H1 (cell line): ENCODE measurements around the gene APOO. TPM values are rescaled to one million over a fixed set of nuclear protein-coding genes. Genes with fewer than 3 reads are reported as not detected.

ENCODE experiments used
- CTCF ChIA-PET: fragments of 300-600 bp; sonication (Branson Sonifier 250); formaldehyde crosslinking; loops from one replicate; lab custom pipeline; 2021; ENCODE audit not compliant: partially characterized antibody; lab: Charles Lee
- POLR2A ChIA-PET: fragments of 300-600 bp; sonication (Branson Sonifier 250); formaldehyde crosslinking; loops from one replicate; lab custom pipeline; 2021; ENCODE audit warnings: inconsistent platforms; ENCODE audit not compliant: partially characterized antibody; lab: Charles Lee
- DNase-seq, 2 experiments: peaks; one replicate each; pipeline versions ENCODE4 v3.0.0 to v3.0.0-alpha.2; 2010 to 2022; ENCODE audit warnings: low spot score in 2 of 2, low read depth in 1 of 2, mixed read lengths in 1 of 2
- FAIRE-seq: peaks from 2 replicates; lab custom pipeline; 2011; peaks lifted over from hg19 to GRCh38; lab: Jason Lieb, UNC
- H2AFZ ChIP-seq: 2 replicates; pipeline ENCODE4 v1.8.1; 2012; ENCODE audit warnings: low read length, inconsistent platforms
- H2AK5ac ChIP-seq: 2 replicates; pipeline ENCODE4 v1.6.1; 2013; ENCODE audit warnings: low read depth, low read length
- H2BK120ac ChIP-seq: replicated peaks from 2 replicates; pipeline ENCODE3; 2013; ENCODE audit warnings: low read depth, low read length, inconsistent platforms
- H2BK12ac ChIP-seq: 2 replicates; pipeline ENCODE4 v1.6.1; 2013; ENCODE audit warnings: low read depth, low read length
- H2BK15ac ChIP-seq: 2 replicates; pipeline ENCODE4 v1.6.1; 2013; ENCODE audit warnings: low read length
- H2BK20ac ChIP-seq: 2 replicates; pipeline ENCODE4 v1.6.1; 2013; ENCODE audit warnings: low read length
- H2BK5ac ChIP-seq: 2 replicates; pipeline ENCODE4 v1.6.1; 2013; ENCODE audit warnings: low read depth, low read length
- H3K14ac ChIP-seq: 2 replicates; pipeline ENCODE4 v1.6.1; 2013; ENCODE audit warnings: inconsistent platforms; ENCODE audit not compliant: insufficient read length
- H3K18ac ChIP-seq: 2 replicates; pipeline ENCODE4 v1.6.1; 2013; ENCODE audit warnings: low read length; ENCODE audit errors: extremely low read depth
- H3K23ac ChIP-seq: 2 replicates; pipeline ENCODE4 v1.6.1; 2013; ENCODE audit warnings: inconsistent platforms; ENCODE audit not compliant: insufficient read length
- H3K23me2 ChIP-seq: 2 replicates; pipeline ENCODE4 v1.6.1; 2013; ENCODE audit warnings: low read depth, low read length
- H3K27ac ChIP-seq: 2 replicates; pipeline ENCODE4 v1.6.1; 2011; ENCODE audit warnings: low read depth, low read length, inconsistent platforms
- H3K27me3 ChIP-seq, 4 experiments: replicated peaks in 1 of 4; 1 replicate in 1 of 4; 2 replicates in 3 of 4; pipeline versions ENCODE4 v1.6.1 to v1.8.1; 2011 to 2013; ENCODE audit warnings: low read length in 3 of 4, mild to moderate bottlenecking in 3 of 4, inconsistent platforms in 2 of 4, mixed read lengths in 2 of 4, moderate library complexity in 1 of 4; ENCODE audit not compliant: control insufficient read depth in 3 of 4, insufficient read depth in 3 of 4; ENCODE audit errors: extremely low read depth in 1 of 4
- H3K36me3 ChIP-seq, 4 experiments: 2 replicates each; pipeline versions ENCODE4 v1.6.1 to v1.8.1; 2011 to 2013; ENCODE audit warnings: mild to moderate bottlenecking in 4 of 4, low read length in 3 of 4, moderate library complexity in 2 of 4, control low read depth in 1 of 4, inconsistent platforms in 1 of 4; ENCODE audit not compliant: insufficient read depth in 4 of 4, control insufficient read depth in 2 of 4
- H3K4ac ChIP-seq: replicated peaks from 2 replicates; pipeline ENCODE3; 2013; ENCODE audit warnings: low read length, low read depth, mixed read lengths, inconsistent platforms; ENCODE audit not compliant: insufficient read length
- H3K4me1 ChIP-seq, 4 experiments: replicated peaks in 1 of 4; 1 replicate in 1 of 4; 2 replicates in 3 of 4; pipeline versions ENCODE4 v1.6.1 to v1.8.1; 2011 to 2013; ENCODE audit warnings: low read length in 3 of 4, inconsistent platforms in 2 of 4, mixed read lengths in 1 of 4; ENCODE audit not compliant: insufficient read depth in 4 of 4, control insufficient read depth in 3 of 4
- H3K4me2 ChIP-seq, 2 experiments: 2 replicates each; pipeline versions ENCODE4 v1.6.1 to v1.8.1; 2011 to 2013; ENCODE audit warnings: low read depth in 2 of 2, low read length in 2 of 2, control low read depth in 1 of 2, inconsistent platforms in 1 of 2, mild to moderate bottlenecking in 1 of 2; ENCODE audit not compliant: insufficient read depth in 1 of 2
- H3K4me3 ChIP-seq, 4 experiments: fragments of 200-600, 300-600 bp in 1 of 4; sonication (generic), shearing (Covaris generic), sonication (Bioruptor Twin) in 1 of 4; 2 replicates each; pipeline versions ENCODE4 v1.5.1 to v1.8.1; 2011 to 2016; ENCODE audit warnings: low read length in 4 of 4, low read depth in 3 of 4, control low read depth in 2 of 4, inconsistent platforms in 2 of 4, mild to moderate bottlenecking in 2 of 4, mixed read lengths in 1 of 4, moderate library complexity in 1 of 4; ENCODE audit not compliant: insufficient read depth in 2 of 4; ENCODE audit errors: extremely low read depth in 1 of 4
- H3K56ac ChIP-seq: replicated peaks from 2 replicates; pipeline ENCODE3; 2013; ENCODE audit warnings: low read depth, mild to moderate bottlenecking, mixed read lengths, low read length, inconsistent platforms; ENCODE audit not compliant: insufficient read length
- H3K79me1 ChIP-seq: 2 replicates; pipeline ENCODE4 v1.6.1; 2013; ENCODE audit warnings: low read depth, low read length, control low read depth
- H3K79me2 ChIP-seq, 2 experiments: 2 replicates each; pipeline versions ENCODE4 v1.6.1 to v1.8.1; 2012 to 2013; ENCODE audit warnings: low read length in 2 of 2, mild to moderate bottlenecking in 2 of 2, inconsistent platforms in 1 of 2; ENCODE audit not compliant: insufficient read depth in 2 of 2, control insufficient read depth in 1 of 2
- H3K9ac ChIP-seq, 4 experiments: replicated peaks in 1 of 4; 1 replicate in 1 of 4; 2 replicates in 3 of 4; pipeline versions ENCODE4 v1.6.1 to v1.8.1; 2011 to 2013; ENCODE audit warnings: low read depth in 3 of 4, low read length in 3 of 4, control low read depth in 2 of 4, mild to moderate bottlenecking in 2 of 4, moderate library complexity in 2 of 4, inconsistent platforms in 1 of 4; ENCODE audit errors: extremely low read depth in 1 of 4
- H3K9me3 ChIP-seq, 2 experiments: 2 replicates each; pipeline versions ENCODE4 v1.6.1 to v1.8.1; 2012 to 2013; ENCODE audit warnings: mild to moderate bottlenecking in 2 of 2, moderate library complexity in 2 of 2, control low read depth in 1 of 2, inconsistent platforms in 1 of 2, low read depth in 1 of 2, low read length in 1 of 2, mixed read lengths in 1 of 2; ENCODE audit not compliant: insufficient read depth in 2 of 2
- H4K20me1 ChIP-seq, 2 experiments: replicated peaks in 1 of 2; 2 replicates each; pipeline versions ENCODE3 to v1.8.1; 2011 to 2013; ENCODE audit warnings: inconsistent platforms in 2 of 2, low read length in 2 of 2, mild to moderate bottlenecking in 1 of 2; ENCODE audit not compliant: insufficient read depth in 2 of 2, control insufficient read depth in 1 of 2
- H4K5ac ChIP-seq: 2 replicates; pipeline ENCODE4 v1.6.1; 2013; ENCODE audit warnings: low read length, low read depth, mixed read lengths, inconsistent platforms; ENCODE audit not compliant: insufficient read length
- H4K8ac ChIP-seq: 2 replicates; pipeline ENCODE4 v1.8.0; 2013; ENCODE audit warnings: mild to moderate bottlenecking, moderate library complexity, low read length, inconsistent platforms; ENCODE audit not compliant: insufficient read depth; ENCODE audit errors: extremely low read depth
- H4K91ac ChIP-seq: replicated peaks from 2 replicates; pipeline ENCODE3; 2013; ENCODE audit warnings: low read length, mixed read lengths, inconsistent platforms; ENCODE audit not compliant: insufficient read length
- ASH2L ChIP-seq: fragments of 200-600, 300-600 bp; sonication (generic); IDR thresholded peaks from one replicate; pipeline ENCODE4 v1.7.1; 2017; ENCODE audit warnings: low read length
- BRCA1 ChIP-seq: IDR thresholded peaks from 2 replicates; pipeline ENCODE4 v1.6.1; 2012; ENCODE audit warnings: low read depth, low read length, improper control_type of control experiment
- EGR1 ChIP-seq: IDR thresholded peaks from 2 replicates; pipeline ENCODE4 v1.6.1; 2011; ENCODE audit warnings: low read depth, low read length, borderline replicate concordance
- GABPA ChIP-seq: IDR thresholded peaks from 2 replicates; pipeline ENCODE4 v1.6.1; 2011; ENCODE audit warnings: mild to moderate bottlenecking, low read length, moderate library complexity, borderline replicate concordance; ENCODE audit not compliant: insufficient read depth
- NANOG ChIP-seq: IDR thresholded peaks from 2 replicates; pipeline ENCODE4 v1.6.1; 2011; ENCODE audit warnings: low read length, low read depth, mild to moderate bottlenecking, inconsistent platforms; ENCODE audit not compliant: insufficient read depth, poor library complexity, severe bottlenecking
- SP4 ChIP-seq: IDR thresholded peaks from 2 replicates; pipeline ENCODE4 v1.6.1; 2012; ENCODE audit warnings: low read length, inconsistent platforms
- TCF12 ChIP-seq: IDR thresholded peaks from 2 replicates; pipeline ENCODE4 v1.6.1; 2011; ENCODE audit warnings: low read depth, mild to moderate bottlenecking, low read length
- YY1 ChIP-seq: IDR thresholded peaks from 2 replicates; pipeline ENCODE4 v1.6.1; 2011; ENCODE audit warnings: low read depth, mild to moderate bottlenecking, low read length
- ZNF274 ChIP-seq: IDR thresholded peaks from 2 replicates; pipeline ENCODE4 v1.7.0; 2012; ENCODE audit warnings: low read length, borderline replicate concordance; ENCODE audit errors: extremely low read depth
- WGBS, 2 experiments: shearing (Covaris generic) in 1 of 2; methylation state at CpG; one replicate each; pipeline versions ENCODE4 v1.1.6 to v1.1.7; 2013 to 2015; ENCODE audit warnings: low lambda C conversion rate in 2 of 2, mixed read lengths in 2 of 2, inconsistent platforms in 1 of 2, low coverage in 1 of 2, missing lambda C conversion rate in 1 of 2; ENCODE audit not compliant: insufficient replicate concordance in 2 of 2, insufficient coverage in 1 of 2, insufficient read length in 1 of 2; ENCODE audit errors: extremely low coverage in 1 of 2, missing lambda C conversion rate in 1 of 2; 5-methylcytosine and 5-hydroxymethylcytosine counted together
- polyA plus RNA-seq, 7 experiments: library from polyadenylated mRNA; depleted of rRNA in 3 of 7; stranded (reverse) in 5 of 7; unstranded in 2 of 7; fragments of >200 nt in 5 of 7; fragments of 200-250 nt in 2 of 7; gene quantifications; 1 replicate in 5 of 7; 2 replicates in 1 of 7; 4 replicates in 1 of 7; pipeline versions ENCODE4 v1.2.1 to v1.2.3, GENCODE V29; 2011 to 2013; ENCODE audit warnings: missing spikeins in 2 of 7, mixed read lengths in 2 of 7
- total RNA-seq: library from RNA; stranded (reverse); fragmentation: NEBNext Ultra II Directional; extraction: Animal tissue kit (Norgen Biotek cat#: 25700); gene quantifications from 2 replicates; pipeline ENCODE4 v1.2.1, GENCODE V29; 2021

APOO gene
- total and polyA plus RNA-seq, 2 of the 8 experiments (the other 6 are each of a cell fraction or from before 2014, with no cell fraction given), result 25.7 to 45.0 TPM

DNA sequence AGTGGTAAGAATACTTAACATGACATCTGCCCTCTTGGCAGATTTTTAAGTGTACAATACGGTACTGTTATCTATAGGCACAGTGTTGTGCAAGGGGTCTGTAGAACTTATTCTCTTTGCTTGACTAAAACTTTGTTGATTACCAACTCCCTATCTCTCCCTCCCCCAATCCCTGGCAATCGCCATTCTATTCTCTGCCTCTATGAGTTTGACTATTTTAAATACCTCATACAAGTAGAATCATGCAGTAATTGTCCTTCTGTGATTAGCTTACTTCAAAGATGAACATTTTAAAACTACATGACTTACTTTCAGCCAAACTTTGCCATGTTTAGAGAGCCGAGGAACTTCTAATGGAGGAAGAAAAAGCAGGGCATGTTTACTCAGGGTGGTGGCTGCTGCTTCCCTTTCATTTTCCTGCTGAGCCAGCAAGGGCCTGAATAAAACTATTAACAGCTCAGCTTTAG is 62.4 kb downstream of the APOO start:
- no peak overlapping the region for H4K5ac ChIP-seq
- no peaks in the 10 kb centered on the region for H4K20me1 ChIP-seq
- FAIRE-seq (no peak), DNase-seq (no peak)
- no peak overlapping the region for H3K23ac ChIP-seq
- no peaks in the 10 kb centered on the region for H3K79me1 ChIP-seq
- no peak overlapping the region for H4K91ac ChIP-seq
- H3K27me3 ChIP-seq, result no peaks in the 10 kb centered on the region
- no peaks in the 10 kb centered on the region for H3K23me2 ChIP-seq
- H3K4me2 ChIP-seq, result no peak overlapping the region
- ChIA-PET CTCF (interaction anchor here (1.0 kb wide), 2 partner anchors 56 to 414 kb away, joined by 3 read pairs; no protein-coding TSS in a partner anchor), POLR2A (interaction anchor here (0.6 kb wide), 1 partner anchor 19 kb away, joined by 3 read pairs; no protein-coding TSS in a partner anchor)
- no peak overlapping the region for H2AFZ ChIP-seq
- H3K18ac ChIP-seq, result no peak overlapping the region
- 88% methylated on average over 3 of the region's 3 CpGs; no CpG with 5 or more reads in 1 of the 2 experiments for WGBS, 2 experiments
- no peak overlapping the region for H3K27ac ChIP-seq
- no peaks in the 10 kb centered on the region for H3K79me2 ChIP-seq
- no peak overlapping the region for H2BK15ac ChIP-seq
- H3K56ac ChIP-seq, result no peak overlapping the region
- no peak overlapping the region for H4K8ac ChIP-seq
- no peak overlapping the region for H2BK5ac ChIP-seq
- no peak overlapping the region for H3K14ac ChIP-seq
- no peak overlapping the region for H2BK12ac ChIP-seq
- TF ChIP-seq GABPA, result no peak
- TF ChIP-seq SP4, result no peak
- TF ChIP-seq ASH2L, result no peak
- TF ChIP-seq TCF12, result no peak
- no peak for TF ChIP-seq NANOG
- no peak for TF ChIP-seq ZNF274
- TF ChIP-seq BRCA1, result no peak
- no peak for TF ChIP-seq YY1
- TF ChIP-seq EGR1, result no peak
- no peaks in the 10 kb centered on the region for H3K9me3 ChIP-seq
- H2BK120ac ChIP-seq, result no peak overlapping the region
- H3K4ac ChIP-seq, result no peak overlapping the region
- H2BK20ac ChIP-seq, result no peak overlapping the region
- no peaks in the 10 kb centered on the region for H3K4me1 ChIP-seq
- H3K36me3 ChIP-seq, result no peaks in the 10 kb centered on the region
- no peak overlapping the region for H2AK5ac ChIP-seq
- no peak overlapping the region for H3K9ac ChIP-seq
- no peak overlapping the region for H3K4me3 ChIP-seq
